ENCODE measurements around the gene CCDC167. TPM values are rescaled to one million over a fixed set of nuclear protein-coding genes. Genes with fewer than 3 reads are reported as not detected.

The CCDC167 gene
- total RNA-seq, 1 donor from 2014 or later, result 16.2 TPM

GRCh38 chr6:37513576-37513975 lies 13.9 kb upstream of the CCDC167 start:
- peaks cover 0 to 4% (median 4%) of the 10 kb centered on the region in 3 donors for H3K4me1 ChIP-seq (ENCODE audit: control insufficient read depth in 3 of 3, insufficient read depth in 3 of 3, low read length in 3 of 3)
- no peak overlapping the region for H3K9ac ChIP-seq (ENCODE audit: low read depth in 1 of 3, low read length in 3 of 3)
- H3K4me3 ChIP-seq (ENCODE audit: low read length in 3 of 3), result no peak overlapping the region
- H3K9me3 ChIP-seq (ENCODE audit: control insufficient read depth in 3 of 3, low read length in 3 of 3), result no peaks in the 10 kb centered on the region
- H3K36me3 ChIP-seq (ENCODE audit: control insufficient read depth in 3 of 3, insufficient read depth in 3 of 3, low read length in 3 of 3), result no peaks in the 10 kb centered on the region
- H3K27ac ChIP-seq (ENCODE audit: low read depth, low read length), result no peak overlapping the region
- peaks cover 23 to 42% (median 41%) of the 10 kb centered on the region in 3 donors for H3K27me3 ChIP-seq (ENCODE audit: control insufficient read depth in 3 of 3, insufficient read depth in 3 of 3, low read length in 3 of 3)

GRCh38 chr6:37513155-37513554 lies 13.5 kb upstream of the CCDC167 start:
- Histone ChIP-seq H3K36me3 (ENCODE audit: control insufficient read depth in 3 of 3, insufficient read depth in 3 of 3, low read length in 3 of 3) (no peaks in the 10 kb centered on the region), H3K4me3 (ENCODE audit: low read length in 3 of 3) (no peak overlapping the region), H3K4me1 (ENCODE audit: control insufficient read depth in 3 of 3, insufficient read depth in 3 of 3, low read length in 3 of 3) (peaks cover 0 to 4% (median 4%) of the 10 kb centered on the region in 3 donors), H3K27ac (ENCODE audit: low read depth, low read length) (no peak overlapping the region), H3K9me3 (ENCODE audit: control insufficient read depth in 3 of 3, low read length in 3 of 3) (no peaks in the 10 kb centered on the region), H3K9ac (ENCODE audit: low read depth in 1 of 3, low read length in 3 of 3) (no peak overlapping the region), H3K27me3 (ENCODE audit: control insufficient read depth in 3 of 3, insufficient read depth in 3 of 3, low read length in 3 of 3) (peaks cover 23 to 42% (median 41%) of the 10 kb centered on the region in 3 donors)

- H3K27ac ChIP-seq (ENCODE audit: low read depth, low read length), result no peak overlapping the region
- peaks cover 0 to 4% (median 4%) of the 10 kb centered on the region in 3 donors for H3K4me1 ChIP-seq (ENCODE audit: control insufficient read depth in 3 of 3, insufficient read depth in 3 of 3, low read length in 3 of 3)
- H3K9me3 ChIP-seq (ENCODE audit: control insufficient read depth in 3 of 3, low read length in 3 of 3), result no peaks in the 10 kb centered on the region
- H3K27me3 ChIP-seq (ENCODE audit: control insufficient read depth in 3 of 3, insufficient read depth in 3 of 3, low read length in 3 of 3), result peaks cover 23 to 42% (median 41%) of the 10 kb centered on the region in 3 donors
- H3K36me3 ChIP-seq (ENCODE audit: control insufficient read depth in 3 of 3, insufficient read depth in 3 of 3, low read length in 3 of 3), result no peaks in the 10 kb centered on the region
- no peak overlapping the region for H3K4me3 ChIP-seq (ENCODE audit: low read length in 3 of 3)
- H3K9ac ChIP-seq (ENCODE audit: low read depth in 1 of 3, low read length in 3 of 3), result no peak overlapping the region
These were observed 12.8 kb upstream of the CCDC167 start for GRCh38 chr6:37512400-37513011.

- Histone ChIP-seq H3K36me3 (ENCODE audit: control insufficient read depth in 3 of 3, insufficient read depth in 3 of 3, low read length in 3 of 3) (no peaks in the 10 kb centered on the region), H3K9ac (ENCODE audit: low read depth in 1 of 3, low read length in 3 of 3) (no peak overlapping the region), H3K9me3 (ENCODE audit: control insufficient read depth in 3 of 3, low read length in 3 of 3) (no peaks in the 10 kb centered on the region), H3K27ac (ENCODE audit: low read depth, low read length) (no peak overlapping the region), H3K4me1 (ENCODE audit: control insufficient read depth in 3 of 3, insufficient read depth in 3 of 3, low read length in 3 of 3) (peaks cover 0 to 4% (median 4%) of the 10 kb centered on the region in 3 donors), H3K4me3 (ENCODE audit: low read length in 3 of 3) (no peak overlapping the region), H3K27me3 (ENCODE audit: control insufficient read depth in 3 of 3, insufficient read depth in 3 of 3, low read length in 3 of 3) (peaks cover 23 to 42% (median 41%) of the 10 kb centered on the region in 3 donors)
These were observed 12.3 kb upstream of the CCDC167 start for GRCh38 chr6:37511910-37512399.

GRCh38 chr6:37511201-37511600 lies 11.5 kb upstream of the CCDC167 start:
- H3K9ac ChIP-seq (ENCODE audit: low read depth in 1 of 3, low read length in 3 of 3), result no peak overlapping the region
- no peaks in the 10 kb centered on the region for H3K36me3 ChIP-seq (ENCODE audit: control insufficient read depth in 3 of 3, insufficient read depth in 3 of 3, low read length in 3 of 3)
- H3K27ac ChIP-seq (ENCODE audit: low read depth, low read length), result no peak overlapping the region
- peaks cover 23 to 42% (median 38%) of the 10 kb centered on the region in 3 donors for H3K27me3 ChIP-seq (ENCODE audit: control insufficient read depth in 3 of 3, insufficient read depth in 3 of 3, low read length in 3 of 3)
- H3K9me3 ChIP-seq (ENCODE audit: control insufficient read depth in 3 of 3, low read length in 3 of 3), result no peaks in the 10 kb centered on the region
- H3K4me1 ChIP-seq (ENCODE audit: control insufficient read depth in 3 of 3, insufficient read depth in 3 of 3, low read length in 3 of 3), result peaks cover 0 to 4% (median 4%) of the 10 kb centered on the region in 3 donors
- H3K4me3 ChIP-seq (ENCODE audit: low read length in 3 of 3), result no peak overlapping the region

GRCh38 chr6:37507690-37508421 lies 8.2 kb upstream of the CCDC167 start:
- H3K9me3 ChIP-seq (ENCODE audit: control insufficient read depth in 3 of 3, low read length in 3 of 3), result no peaks in the 10 kb centered on the region
- H3K27me3 ChIP-seq (ENCODE audit: control insufficient read depth in 3 of 3, insufficient read depth in 3 of 3, low read length in 3 of 3), result peaks cover 10 to 25% (median 17%) of the 10 kb centered on the region in 3 donors
- H3K36me3 ChIP-seq (ENCODE audit: control insufficient read depth in 3 of 3, insufficient read depth in 3 of 3, low read length in 3 of 3), result no peaks in the 10 kb centered on the region
- H3K27ac ChIP-seq (ENCODE audit: low read depth, low read length), result no peak overlapping the region
- H3K9ac ChIP-seq (ENCODE audit: low read depth in 1 of 3, low read length in 3 of 3), result no peak overlapping the region
- H3K4me1 ChIP-seq (ENCODE audit: control insufficient read depth in 3 of 3, insufficient read depth in 3 of 3, low read length in 3 of 3), result no peaks in the 10 kb centered on the region
- H3K4me3 ChIP-seq (ENCODE audit: low read length in 3 of 3), result no peak overlapping the region

- Histone ChIP-seq H3K4me1 (ENCODE audit: control insufficient read depth in 3 of 3, insufficient read depth in 3 of 3, low read length in 3 of 3) (no peaks in the 10 kb centered on the region), H3K27me3 (ENCODE audit: control insufficient read depth in 3 of 3, insufficient read depth in 3 of 3, low read length in 3 of 3) (peaks cover 3 to 18% (median 10%) of the 10 kb centered on the region in 3 donors), H3K27ac (ENCODE audit: low read depth, low read length) (no peak overlapping the region), H3K4me3 (ENCODE audit: low read length in 3 of 3) (no peak overlapping the region), H3K36me3 (ENCODE audit: control insufficient read depth in 3 of 3, insufficient read depth in 3 of 3, low read length in 3 of 3) (no peaks in the 10 kb centered on the region), H3K9me3 (ENCODE audit: control insufficient read depth in 3 of 3, low read length in 3 of 3) (no peaks in the 10 kb centered on the region), H3K9ac (ENCODE audit: low read depth in 1 of 3, low read length in 3 of 3) (no peak overlapping the region)
These were observed 7.4 kb upstream of the CCDC167 start for GRCh38 chr6:37507077-37507476.

- Histone ChIP-seq H3K27ac (ENCODE audit: low read depth, low read length) (no peak overlapping the region), H3K9me3 (ENCODE audit: control insufficient read depth in 3 of 3, low read length in 3 of 3) (no peaks in the 10 kb centered on the region), H3K9ac (ENCODE audit: low read depth in 1 of 3, low read length in 3 of 3) (no peak overlapping the region), H3K36me3 (ENCODE audit: control insufficient read depth in 3 of 3, insufficient read depth in 3 of 3, low read length in 3 of 3) (no peaks in the 10 kb centered on the region), H3K4me1 (ENCODE audit: control insufficient read depth in 3 of 3, insufficient read depth in 3 of 3, low read length in 3 of 3) (no peaks in the 10 kb centered on the region), H3K4me3 (ENCODE audit: low read length in 3 of 3) (no peak overlapping the region), H3K27me3 (ENCODE audit: control insufficient read depth in 3 of 3, insufficient read depth in 3 of 3, low read length in 3 of 3) (peaks cover 0 to 12% (median 4%) of the 10 kb centered on the region in 3 donors)
These were observed 6.8 kb upstream of the CCDC167 start for GRCh38 chr6:37506479-37506878.

- H3K9ac ChIP-seq (ENCODE audit: low read depth in 1 of 3, low read length in 3 of 3), result no peak overlapping the region
- no peaks in the 10 kb centered on the region for H3K36me3 ChIP-seq (ENCODE audit: control insufficient read depth in 3 of 3, insufficient read depth in 3 of 3, low read length in 3 of 3)
- no peak overlapping the region for H3K4me3 ChIP-seq (ENCODE audit: low read length in 3 of 3)
- no peaks in the 10 kb centered on the region for H3K9me3 ChIP-seq (ENCODE audit: control insufficient read depth in 3 of 3, low read length in 3 of 3)
- peaks cover 4 to 11% (median 8%) of the 10 kb centered on the region in 3 donors for H3K4me1 ChIP-seq (ENCODE audit: control insufficient read depth in 3 of 3, insufficient read depth in 3 of 3, low read length in 3 of 3)
- H3K27ac ChIP-seq (ENCODE audit: low read depth, low read length), result no peak overlapping the region
- peaks cover 0 to 3% (median 0%) of the 10 kb centered on the region in 3 donors for H3K27me3 ChIP-seq (ENCODE audit: control insufficient read depth in 3 of 3, insufficient read depth in 3 of 3, low read length in 3 of 3)
These were observed 4.3 kb upstream of the CCDC167 start for GRCh38 chr6:37504024-37504423.

Data from skeletal muscle tissue (tissue), 4 donors.